MCF 10A (cell line): ENCODE measurements around the gene PTPN11. TPM values are rescaled to one million over a fixed set of nuclear protein-coding genes. Genes with fewer than 3 reads are reported as not detected.

ENCODE experiments used
- BruUV-seq: library from RNA; stranded (reverse); fragments of 400-500 nt; replicated peaks from 2 replicates; lab custom pipeline; 2021; lab: Mats Ljungman, UMichigan
- CTCF ChIA-PET: fragments of 300-600 bp; sonication (Branson Sonifier 250); formaldehyde crosslinking; extraction: SDS; loops from one replicate; lab custom pipeline; 2021; ENCODE audit warnings: antibody characterized with exemption, inconsistent platforms; lab: Yijun Ruan, JAX
- POLR2A ChIA-PET: fragments of 300-600, 350-650 bp; sonication (Branson Sonifier 250); formaldehyde crosslinking; extraction: SDS; loops from one replicate; lab custom pipeline; 2020; ENCODE audit warnings: antibody characterized with exemption, inconsistent platforms; lab: Yijun Ruan, JAX
- DNase-seq: peaks from one replicate; pipeline ENCODE4 v3.0.0-alpha.2; 2018; ENCODE audit not compliant: unreplicated experiment
- H3K27ac Mint-ChIP-seq: one replicate; pipeline ENCODE4 v1.8.0; 2022; ENCODE audit warnings: mild to moderate bottlenecking, low read depth, mixed read lengths; ENCODE audit not compliant: unreplicated experiment
- H3K27me3 Mint-ChIP-seq: one replicate; pipeline ENCODE4 v1.8.0; 2022; ENCODE audit warnings: mixed read lengths; ENCODE audit not compliant: insufficient read depth, unreplicated experiment
- H3K36me3 Mint-ChIP-seq: one replicate; pipeline ENCODE4 v1.8.0; 2022; ENCODE audit warnings: mild to moderate bottlenecking, moderate library complexity, mixed read lengths; ENCODE audit not compliant: insufficient read depth, unreplicated experiment
- H3K4me1 Mint-ChIP-seq: one replicate; pipeline ENCODE4 v1.8.0; 2022; ENCODE audit warnings: mixed read lengths; ENCODE audit not compliant: insufficient read depth, unreplicated experiment
- H3K4me3 Mint-ChIP-seq: one replicate; pipeline ENCODE4 v1.8.0; 2022; ENCODE audit warnings: mild to moderate bottlenecking, moderate library complexity, mixed read lengths; ENCODE audit not compliant: unreplicated experiment
- H3K9me3 Mint-ChIP-seq: one replicate; pipeline ENCODE4 v1.8.0; 2022; ENCODE audit warnings: mixed read lengths; ENCODE audit not compliant: unreplicated experiment
- intact Hi-C: fragments of 100-400 bp; cut with micrococcal nuclease; formaldehyde crosslinking; loops from 2 replicates; pipeline ENCODE4 v1.14.1; 2022
- total RNA-seq: library from RNA; stranded (reverse); gene quantifications from 2 replicates; pipeline ENCODE4 v1.2.3, GENCODE V29; 2022
- TF ChIP-seq, protein P1 (sequence below): fragments of 200-600 bp; IDR thresholded peaks from one replicate; pipeline ENCODE4 v1.8.0; 2022; ENCODE audit warnings: antibody characterized with exemption, mild to moderate bottlenecking; ENCODE audit not compliant: unreplicated experiment

PTPN11 gene
- total RNA-seq, 1 experiment from 2014 or later: 164 TPM

- BruUV-seq: no TSS peak
- DNase-seq: no peak
These were observed 105.5 kb downstream of the PTPN11 start for GRCh38 chr12:112524269-112524668.

DNA sequence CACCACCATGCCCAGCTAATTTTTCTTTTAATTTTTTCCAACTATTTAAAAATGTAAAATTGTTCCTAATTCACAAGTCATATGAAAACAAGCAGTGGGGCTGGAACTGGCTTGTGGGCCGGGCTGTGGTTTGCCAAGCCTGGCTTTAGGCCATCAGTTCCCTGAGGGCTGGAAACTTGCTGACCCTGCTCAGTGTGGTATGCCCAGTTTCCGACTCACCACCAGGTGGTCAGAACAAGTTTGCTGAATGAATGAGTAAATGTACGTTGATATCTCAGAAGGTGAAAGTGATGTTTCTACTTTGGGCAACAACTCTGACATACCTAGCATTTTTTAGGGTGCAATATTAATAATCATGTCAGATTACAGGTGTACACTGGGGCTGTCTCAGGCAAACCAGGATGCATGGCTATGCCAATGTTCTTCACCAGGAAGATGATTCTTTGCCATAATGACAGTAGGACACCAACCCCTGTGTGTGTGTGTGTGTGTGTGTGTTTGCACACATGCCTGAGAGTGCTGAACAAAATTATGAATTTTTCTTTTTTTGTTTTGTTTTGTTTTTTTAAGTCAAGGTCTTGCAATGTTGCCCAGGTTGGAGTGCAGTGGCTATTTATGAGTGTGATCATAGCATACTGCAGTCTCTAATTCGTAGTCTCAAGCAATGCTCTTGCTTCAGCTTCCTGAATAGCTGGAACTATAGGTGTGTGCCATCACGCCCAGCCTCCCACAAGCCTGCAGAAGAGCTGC is 106.1 kb downstream of the PTPN11 start:
- no peaks in the 10 kb centered on the region for H3K27me3 Mint-ChIP-seq
- peaks cover 6% of the 10 kb centered on the region for H3K4me1 Mint-ChIP-seq
- H3K36me3 Mint-ChIP-seq: no peaks in the 10 kb centered on the region
- peak; percentile 55 for DNase-seq
- H3K27ac Mint-ChIP-seq: no peak overlapping the region
- H3K4me3 Mint-ChIP-seq: no peak overlapping the region
- intact Hi-C loops: no loop called here
- H3K9me3 Mint-ChIP-seq: no peaks in the 10 kb centered on the region
- POLR2A ChIA-PET: interaction anchor here (0.6 kb wide), 1 partner anchor 1741 kb away, joined by 3 read pairs; no protein-coding TSS in a partner anchor
- TF ChIP-seq, protein P1, sequence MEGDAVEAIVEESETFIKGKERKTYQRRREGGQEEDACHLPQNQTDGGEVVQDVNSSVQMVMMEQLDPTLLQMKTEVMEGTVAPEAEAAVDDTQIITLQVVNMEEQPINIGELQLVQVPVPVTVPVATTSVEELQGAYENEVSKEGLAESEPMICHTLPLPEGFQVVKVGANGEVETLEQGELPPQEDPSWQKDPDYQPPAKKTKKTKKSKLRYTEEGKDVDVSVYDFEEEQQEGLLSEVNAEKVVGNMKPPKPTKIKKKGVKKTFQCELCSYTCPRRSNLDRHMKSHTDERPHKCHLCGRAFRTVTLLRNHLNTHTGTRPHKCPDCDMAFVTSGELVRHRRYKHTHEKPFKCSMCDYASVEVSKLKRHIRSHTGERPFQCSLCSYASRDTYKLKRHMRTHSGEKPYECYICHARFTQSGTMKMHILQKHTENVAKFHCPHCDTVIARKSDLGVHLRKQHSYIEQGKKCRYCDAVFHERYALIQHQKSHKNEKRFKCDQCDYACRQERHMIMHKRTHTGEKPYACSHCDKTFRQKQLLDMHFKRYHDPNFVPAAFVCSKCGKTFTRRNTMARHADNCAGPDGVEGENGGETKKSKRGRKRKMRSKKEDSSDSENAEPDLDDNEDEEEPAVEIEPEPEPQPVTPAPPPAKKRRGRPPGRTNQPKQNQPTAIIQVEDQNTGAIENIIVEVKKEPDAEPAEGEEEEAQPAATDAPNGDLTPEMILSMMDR: no peak
- no TSS peak for BruUV-seq
- CTCF ChIA-PET: interaction anchor here (1.0 kb wide), 1 partner anchor 15 kb away, joined by 3 read pairs; no protein-coding TSS in a partner anchor

More at GRCh38 chr12:112524269-112524668, 105.5 kb downstream of the PTPN11 start:
- Mint-ChIP-seq H3K4me3 (no peak overlapping the region), H3K4me1 (peaks cover 6% of the 10 kb centered on the region), H3K27ac (no peak overlapping the region), H3K9me3 (no peaks in the 10 kb centered on the region), H3K36me3 (no peaks in the 10 kb centered on the region), H3K27me3 (no peaks in the 10 kb centered on the region)
- ChIA-PET POLR2A (no interaction called here), CTCF (interaction anchor here (1.0 kb wide), 1 partner anchor 15 kb away, joined by 3 read pairs; no protein-coding TSS in a partner anchor)
- intact Hi-C loops: no loop called here
- TF ChIP-seq, protein P1: no peak

DNA sequence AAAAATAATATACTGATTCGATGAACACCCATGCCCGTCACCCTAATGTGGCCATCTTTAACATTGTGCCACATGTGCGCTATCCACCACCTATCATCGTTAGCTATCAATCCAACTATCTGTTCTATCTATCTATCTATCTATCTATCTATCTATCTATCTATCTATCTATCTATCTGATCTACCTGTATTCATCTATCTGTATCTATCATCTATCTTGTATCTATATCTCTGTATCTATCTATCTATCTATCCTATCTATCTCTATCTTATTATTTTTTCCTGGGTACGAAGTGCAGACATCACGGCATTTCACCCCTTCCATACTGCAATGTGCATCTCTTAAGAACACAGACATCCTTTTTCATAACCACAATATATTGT is 106.7 kb downstream of the PTPN11 start:
- DNase-seq: no peak

DNA sequence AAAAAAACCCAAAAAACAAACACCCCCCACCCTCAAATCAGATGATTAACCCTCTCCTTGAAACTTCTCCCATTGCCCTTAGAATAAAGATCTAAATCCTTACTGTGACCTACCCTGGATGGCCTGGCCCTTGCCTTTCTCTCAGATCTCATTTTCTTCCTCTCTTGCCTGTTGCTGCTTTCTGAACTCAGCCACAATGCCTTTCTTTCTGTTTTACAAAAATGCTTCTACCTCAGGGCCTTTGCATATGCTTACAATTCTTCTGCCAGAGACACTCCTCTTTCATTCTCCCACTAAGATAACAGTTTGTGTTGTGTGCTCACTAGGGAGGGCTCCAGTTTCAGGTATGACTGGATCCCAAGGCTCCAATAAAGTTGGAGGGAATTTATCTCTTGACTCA is 108.3 kb downstream of the PTPN11 start:
- Mint-ChIP-seq H3K27ac (no peak overlapping the region), H3K36me3 (no peaks in the 10 kb centered on the region), H3K9me3 (no peaks in the 10 kb centered on the region), H3K4me3 (no peak overlapping the region), H3K27me3 (no peaks in the 10 kb centered on the region), H3K4me1 (peaks cover 6% of the 10 kb centered on the region)
- no peak for DNase-seq
- ChIA-PET CTCF (no interaction called here), POLR2A (no interaction called here)
- intact Hi-C loops: no loop called here
- TF ChIP-seq, protein P1: no peak
- BruUV-seq: no TSS peak

More for the DNA sequence above, 106.7 kb downstream of the PTPN11 start:
- TF ChIP-seq, protein P1: no peak
- no peaks in the 10 kb centered on the region for H3K9me3 Mint-ChIP-seq
- no TSS peak for BruUV-seq
- no peaks in the 10 kb centered on the region for H3K27me3 Mint-ChIP-seq
- intact Hi-C loops: no loop called here
- H3K4me3 Mint-ChIP-seq: no peak overlapping the region
- CTCF ChIA-PET: no interaction called here
- peaks cover 6% of the 10 kb centered on the region for H3K4me1 Mint-ChIP-seq
- H3K36me3 Mint-ChIP-seq: no peaks in the 10 kb centered on the region
- no peak overlapping the region for H3K27ac Mint-ChIP-seq
- POLR2A ChIA-PET: interaction anchor here (0.6 kb wide), 1 partner anchor 1742 kb away, joined by 3 read pairs; no protein-coding TSS in a partner anchor
